Stimulated activated CD8-positive, alpha-beta memory T cell treated with anti-CD3 and anti-CD28 coated beads, Interleukin-12 subunit alpha, Interleukin-12 subunit beta, amount 100 ng/mL, for 24 hours (primary cell): Measurements from ENCODE around the gene ZP3.
"Not testable (repeated sequence)": the region's sequence is repeated elsewhere in the genome, so short reads cannot be mapped to it uniquely, and the experiment has no call there.

Experiments
- DNase-seq: peaks from one replicate; pipeline ENCODE4 v3.0.0-alpha.2; 2020; ENCODE audit errors: extremely low read depth

The ZP3 gene

GRCh38 chr7:76442664-76443446 is 18.1 kb downstream of the ZP3 start:
- DNase-seq = not testable (repeated sequence)

DNA sequence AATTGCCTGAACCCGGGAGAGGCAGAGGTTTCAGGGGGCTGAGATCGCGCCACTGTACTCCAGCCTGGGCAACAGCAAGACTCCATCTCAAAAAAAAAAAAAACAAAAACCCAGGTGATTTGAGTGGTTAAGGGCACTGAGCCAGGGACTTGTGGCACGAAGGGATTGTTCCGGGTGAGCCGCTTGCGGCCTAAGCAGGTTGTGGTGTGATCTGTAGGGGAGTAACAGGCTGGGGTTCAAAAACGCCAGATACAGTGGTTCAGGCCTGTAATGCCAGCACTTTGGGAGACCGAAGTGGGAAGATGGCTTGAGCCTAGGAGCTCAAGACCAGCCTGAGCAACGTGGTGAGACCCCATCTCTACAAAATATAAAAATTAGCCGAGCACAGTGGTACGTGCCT is 19.1 kb downstream of the ZP3 start:
- DNase-seq = not testable (repeated sequence)

GRCh38 chr7:76445577-76446008 is 20.8 kb downstream of the ZP3 start:
- DNase-seq = not testable (repeated sequence)

- DNase-seq = not testable (repeated sequence)
Measured at GRCh38 chr7:76457017-76457416, 32.3 kb downstream of the ZP3 start.

- not testable (repeated sequence) for DNase-seq
Measured at GRCh38 chr7:76458504-76458903, 33.8 kb downstream of the ZP3 start.

GRCh38 chr7:76460767-76461166 is 36.0 kb downstream of the ZP3 start:
- not testable (repeated sequence) for DNase-seq

- DNase-seq = not testable (repeated sequence)
Measured at GRCh38 chr7:76461464-76462101, 36.8 kb downstream of the ZP3 start, which contains the start of gene DTX2. TSS of gene DTX2 (plus strand) at chr7:76461709. CDS start at chr7:76480510, 18,801 bp downstream.

- DNase-seq = not testable (repeated sequence)
Measured at GRCh38 chr7:76462271-76462882, 37.6 kb downstream of the ZP3 start.

GRCh38 chr7:76464959-76465358 is 40.2 kb downstream of the ZP3 start:
- not testable (repeated sequence) for DNase-seq

DNA sequence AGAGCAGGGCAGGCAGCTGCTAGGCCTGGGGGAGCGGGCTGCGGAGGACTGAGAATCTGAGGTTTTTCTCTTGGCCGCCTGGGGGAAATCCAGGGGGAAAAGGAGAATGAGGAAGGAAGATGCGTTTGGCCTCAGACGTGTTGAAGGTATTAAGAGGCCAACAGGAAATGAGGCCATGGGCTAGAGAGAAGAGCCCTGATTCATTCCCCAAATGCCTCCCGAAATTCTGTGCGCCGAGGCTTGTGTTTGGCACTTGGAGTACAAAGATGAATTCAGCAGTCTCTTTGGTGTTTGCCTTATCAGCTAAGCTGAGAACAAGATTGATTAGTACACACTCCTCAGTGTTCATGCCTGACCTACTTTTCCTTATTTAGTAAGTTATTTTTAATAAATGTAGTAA is 41.2 kb downstream of the ZP3 start:
- not testable (repeated sequence) for DNase-seq

- DNase-seq = not testable (repeated sequence)
Measured at GRCh38 chr7:76467743-76468404, 43.1 kb downstream of the ZP3 start.

GRCh38 chr7:76471556-76472221 is 46.9 kb downstream of the ZP3 start:
- not testable (repeated sequence) for DNase-seq

DNA sequence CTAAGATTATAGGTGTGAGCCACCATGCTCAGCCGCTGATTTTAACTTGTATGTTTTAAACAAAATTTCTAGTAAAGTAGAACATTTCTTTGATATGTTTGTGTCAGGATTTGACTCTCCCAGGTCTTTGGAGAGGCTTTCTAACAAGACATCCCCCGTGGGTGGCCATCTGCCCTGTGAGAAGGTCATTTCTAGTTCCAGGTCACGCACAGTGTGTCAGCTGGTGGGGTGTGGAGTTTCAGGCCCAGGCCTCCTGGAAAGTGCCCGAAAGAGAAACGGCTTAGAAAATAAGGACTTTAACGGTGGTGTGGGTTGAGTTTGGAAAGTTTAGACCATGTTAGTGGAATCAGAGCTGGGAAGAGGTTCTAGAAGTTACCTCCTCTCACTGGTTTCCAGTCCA is 48.3 kb downstream of the ZP3 start:
- not testable (repeated sequence) for DNase-seq

GRCh38 chr7:76476280-76476679 is 51.5 kb downstream of the ZP3 start:
- DNase-seq = not testable (repeated sequence)

- not testable (repeated sequence) for DNase-seq
Measured at GRCh38 chr7:76476742-76477474, 52.2 kb downstream of the ZP3 start.

DNA sequence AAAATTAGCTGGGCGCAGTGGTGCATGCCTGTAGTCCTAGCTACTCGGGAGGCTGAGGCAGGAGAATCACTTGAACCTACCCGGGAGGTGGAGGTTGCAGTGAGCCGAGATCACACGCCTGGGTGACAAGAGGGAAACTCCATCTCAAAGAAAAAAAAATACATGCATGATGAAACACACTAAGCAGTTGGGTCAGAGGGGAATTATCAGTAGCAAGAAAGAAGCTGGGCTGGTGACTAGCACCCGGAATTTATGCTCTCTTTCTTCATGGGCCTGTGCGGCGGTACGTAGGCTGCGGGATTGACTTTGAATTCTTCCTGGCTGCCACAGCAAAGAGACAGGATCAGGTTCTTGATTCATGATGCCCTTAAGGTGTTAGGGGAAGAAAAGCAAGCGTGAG is 54.9 kb downstream of the ZP3 start:
- DNase-seq = not testable (repeated sequence)

- not testable (repeated sequence) for DNase-seq
Measured at GRCh38 chr7:76480403-76481253, 55.9 kb downstream of the ZP3 start.

DNA sequence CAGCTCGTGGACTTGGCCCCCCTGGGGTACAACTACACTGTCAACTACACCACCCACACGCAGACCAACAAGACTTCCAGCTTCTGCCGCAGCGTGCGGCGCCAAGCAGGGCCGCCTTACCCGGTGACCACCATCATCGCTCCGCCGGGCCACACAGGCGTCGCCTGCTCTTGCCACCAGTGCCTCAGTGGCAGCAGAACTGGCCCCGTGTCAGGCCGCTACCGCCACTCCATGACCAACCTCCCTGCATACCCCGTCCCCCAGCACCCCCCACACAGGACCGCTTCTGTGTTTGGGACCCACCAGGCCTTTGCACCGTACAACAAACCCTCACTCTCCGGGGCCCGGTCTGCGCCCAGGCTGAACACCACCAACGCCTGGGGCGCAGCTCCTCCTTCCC is 57.9 kb downstream of the ZP3 start:
- DNase-seq = not testable (repeated sequence)

DNA sequence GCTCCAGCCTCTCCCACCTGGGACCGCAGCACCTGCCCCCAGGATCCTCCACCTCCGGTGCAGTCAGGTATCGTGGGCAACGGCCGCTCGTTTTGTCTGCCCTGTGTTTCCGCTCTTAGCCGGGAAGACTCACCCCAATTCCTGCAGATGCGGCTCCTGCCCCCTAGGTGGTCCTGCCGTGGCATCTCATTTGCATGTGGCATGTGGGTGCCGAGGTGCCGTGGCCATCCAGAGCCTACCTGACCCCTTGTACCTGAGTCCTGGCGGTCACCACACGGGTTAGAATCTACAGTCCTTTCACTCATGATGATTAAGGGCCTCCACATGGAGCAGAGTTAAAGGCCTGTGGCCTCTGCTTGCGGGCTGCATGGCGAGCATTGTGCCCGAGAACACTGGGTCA is 58.3 kb downstream of the ZP3 start:
- not testable (repeated sequence) for DNase-seq

- not testable (repeated sequence) for DNase-seq
Measured at GRCh38 chr7:76484456-76484855, 59.7 kb downstream of the ZP3 start.
